Muscle of leg (tissue), 11 donors: ENCODE results near the gene MRPL48. TPM values are rescaled to one million over a fixed set of nuclear protein-coding genes. Genes with fewer than 3 reads are reported as not detected.
A peak's percentile ranks its signal among the peaks of the same experiment; 100 is the strongest.

Source experiments
- DNase-seq: peaks from one replicate; pipeline ENCODE4 v3.0.0; 2013
- H3K27ac ChIP-seq: one replicate; pipeline ENCODE4 v1.5.1; 2013; ENCODE audit warnings: mild to moderate bottlenecking, low read length, control low read depth
- H3K27me3 ChIP-seq: one replicate; pipeline ENCODE4 v1.6.1; 2013; ENCODE audit warnings: low read length; ENCODE audit not compliant: control insufficient read depth, insufficient read depth
- H3K36me3 ChIP-seq: one replicate; pipeline ENCODE4 v1.6.1; 2013; ENCODE audit warnings: low read length; ENCODE audit not compliant: control insufficient read depth, insufficient read depth
- H3K4me1 ChIP-seq: one replicate; pipeline ENCODE4 v1.6.1; 2013; ENCODE audit warnings: low read length; ENCODE audit not compliant: control insufficient read depth, insufficient read depth
- H3K4me3 ChIP-seq: one replicate; pipeline ENCODE4 v1.5.1; 2013; ENCODE audit warnings: low read length, control low read depth
- H3K9me3 ChIP-seq: replicated peaks from 2 replicates; pipeline ENCODE4 v1.6.1; 2013; ENCODE audit warnings: low read depth, low read length; ENCODE audit not compliant: control insufficient read depth
- WGBS: methylation state at CpG from one replicate; pipeline ENCODE4 v1.1.5; 2013; ENCODE audit warnings: missing lambda C conversion rate; ENCODE audit not compliant: insufficient coverage; 5-methylcytosine and 5-hydroxymethylcytosine counted together
- polyA plus RNA-seq, 8 donors: library from polyadenylated mRNA; unstranded; fragments of 120-200 nt; gene quantifications; one replicate each; pipeline versions ENCODE4 v1.2.1 to v1.2.3, GENCODE V29; 2013; ENCODE audit warnings: inconsistent platforms in 1 of 8, low replicate concordance in 1 of 8; ENCODE audit not compliant: insufficient read length in 8 of 8, insufficient read depth in 1 of 8
- total RNA-seq: library from RNA; stranded (reverse); fragments of 120-200 nt; gene quantifications from one replicate; pipeline ENCODE4 v1.2.4, GENCODE V29; 2013

The MRPL48 gene
- total and polyA plus RNA-seq, 9 donors: 31.8 to 48.8 (median 38.7) TPM

DNA sequence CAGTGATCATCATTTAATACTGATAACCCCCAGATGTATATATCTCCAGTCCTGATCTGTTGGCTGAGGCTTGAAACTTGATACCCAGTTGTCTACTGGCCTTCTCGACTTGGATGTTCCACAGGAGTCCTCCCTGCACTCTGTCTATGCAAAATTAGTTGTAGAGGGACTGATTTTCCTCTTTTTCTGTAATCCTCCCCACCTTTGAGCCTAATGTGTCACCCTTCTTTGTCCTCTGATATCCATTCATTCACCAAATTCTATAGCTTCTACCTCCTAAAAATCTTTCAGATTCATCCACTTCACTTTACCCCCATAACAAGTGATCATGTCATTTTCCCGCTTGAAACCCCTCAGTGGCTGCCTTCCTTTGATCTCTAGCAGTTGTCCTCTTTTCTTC lies 72.5 kb downstream of the MRPL48 start:
- no peak overlapping the region for H3K4me3 ChIP-seq
- H3K9me3 ChIP-seq: no peaks in the 10 kb centered on the region
- H3K27me3 ChIP-seq: no peaks in the 10 kb centered on the region
- H3K36me3 ChIP-seq: peaks cover 21% of the 10 kb centered on the region
- 93% methylated on average over 1 of the region's 2 CpGs for WGBS
- no peaks in the 10 kb centered on the region for H3K4me1 ChIP-seq
- H3K27ac ChIP-seq: no peak overlapping the region
- no peak for DNase-seq

DNA sequence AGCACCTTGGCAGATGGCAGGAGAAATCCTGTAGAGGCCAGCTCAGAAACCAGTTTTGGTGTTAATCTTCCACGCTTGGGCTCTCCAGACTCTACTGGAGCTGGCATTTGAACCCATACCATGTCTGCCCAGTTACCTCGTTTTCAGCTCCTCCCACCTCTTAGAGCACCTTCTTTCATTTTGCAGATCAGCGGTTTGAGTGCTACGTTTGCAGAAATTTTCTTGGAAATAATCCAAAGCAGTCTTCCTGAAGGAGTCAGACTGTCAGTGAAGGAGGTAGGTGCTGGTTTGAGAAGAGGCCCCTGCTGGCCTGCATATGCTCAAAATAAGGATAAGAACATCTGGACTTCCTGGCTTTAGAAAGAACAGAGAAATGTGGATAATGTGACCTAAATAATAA lies 75.3 kb downstream of the MRPL48 start:
- H3K27me3 ChIP-seq: no peaks in the 10 kb centered on the region
- no peak for DNase-seq
- 96% methylated on average over 2 of the region's 4 CpGs for WGBS
- H3K36me3 ChIP-seq: peaks cover 26% of the 10 kb centered on the region
- no peak overlapping the region for H3K27ac ChIP-seq
- peaks cover 6% of the 10 kb centered on the region for H3K4me1 ChIP-seq
- no peak overlapping the region for H3K4me3 ChIP-seq
- no peaks in the 10 kb centered on the region for H3K9me3 ChIP-seq

DNA sequence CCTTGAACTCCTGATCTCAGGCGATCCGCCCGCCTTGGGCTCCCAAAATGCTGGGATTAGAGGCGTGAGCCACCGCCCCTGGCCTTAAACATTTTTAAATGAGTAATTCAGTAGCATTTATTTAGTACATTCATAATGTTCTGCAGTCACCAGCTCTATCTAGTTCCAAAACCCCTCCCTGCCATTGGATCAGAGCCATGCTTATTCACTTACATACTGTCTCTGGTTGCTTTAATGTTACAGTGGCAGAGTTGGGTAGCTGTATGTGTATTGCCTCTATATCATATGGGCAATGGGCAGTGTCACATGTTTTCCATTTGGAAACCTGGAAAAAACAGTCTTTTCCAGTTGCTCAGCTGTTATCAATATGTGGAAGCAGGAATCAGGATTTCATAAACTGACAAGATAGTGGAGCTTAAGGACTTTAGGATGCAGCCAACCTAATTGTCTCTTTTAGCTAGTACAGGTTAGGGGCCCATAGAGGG lies 78.5 kb downstream of the MRPL48 start:
- Histone ChIP-seq H3K36me3 (peaks cover 39% of the 10 kb centered on the region), H3K27me3 (no peaks in the 10 kb centered on the region), H3K4me3 (no peak overlapping the region), H3K27ac (peak overlapping the region; percentile 74), H3K9me3 (no peaks in the 10 kb centered on the region), H3K4me1 (peaks cover 12% of the 10 kb centered on the region)
- WGBS: no CpG with 5 or more reads among the region's 5 CpGs
- DNase-seq: peak; percentile 67

DNA sequence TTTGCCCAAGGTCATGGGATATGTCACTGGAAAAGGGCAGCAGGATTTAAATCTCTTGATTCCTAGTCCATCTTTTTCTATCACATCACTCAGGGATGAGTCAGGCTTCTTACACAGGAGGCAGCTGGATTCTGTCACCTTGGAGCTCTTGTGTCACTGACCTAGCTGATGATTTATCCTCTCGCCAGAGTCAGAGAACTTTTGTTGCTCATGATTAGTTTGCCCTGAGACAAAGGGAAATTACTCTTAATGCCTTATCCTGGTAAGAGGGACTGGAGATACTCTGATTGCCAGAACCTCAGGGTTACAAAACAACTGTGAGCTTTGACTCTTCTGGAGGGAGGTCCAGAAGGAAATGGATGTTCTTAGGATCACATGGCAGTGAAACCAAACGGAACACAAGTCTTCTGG lies 78.9 kb downstream of the MRPL48 start:
- Histone ChIP-seq H3K9me3 (no peaks in the 10 kb centered on the region), H3K27ac (peak overlapping the region; percentile 74), H3K4me1 (peaks cover 12% of the 10 kb centered on the region), H3K4me3 (no peak overlapping the region), H3K27me3 (no peaks in the 10 kb centered on the region), H3K36me3 (peaks cover 41% of the 10 kb centered on the region)
- WGBS: no CpG with 5 or more reads among the region's 2 CpGs
- DNase-seq: peak; percentile 44

GRCh38 chr11:73869332-73869949 lies 81.8 kb downstream of the MRPL48 start:
- DNase-seq: no peak
- Histone ChIP-seq H3K4me3 (no peak overlapping the region), H3K27me3 (no peaks in the 10 kb centered on the region), H3K36me3 (peaks cover 40% of the 10 kb centered on the region), H3K4me1 (peaks cover 34% of the 10 kb centered on the region), H3K27ac (no peak overlapping the region), H3K9me3 (no peaks in the 10 kb centered on the region)
- WGBS: 60% methylated on average over 1 of the region's 1 CpG

- Histone ChIP-seq H3K9me3 (no peaks in the 10 kb centered on the region), H3K36me3 (peaks cover 46% of the 10 kb centered on the region), H3K4me1 (peaks cover 39% of the 10 kb centered on the region), H3K27ac (no peak overlapping the region), H3K27me3 (no peaks in the 10 kb centered on the region), H3K4me3 (no peak overlapping the region)
- no peak for DNase-seq
- WGBS: 80% methylated on average over 1 of the region's 3 CpGs
Observed at GRCh38 chr11:73870261-73870660, 82.6 kb downstream of the MRPL48 start.

- peak; percentile 87 for DNase-seq
- Histone ChIP-seq H3K4me1 (peaks cover 44% of the 10 kb centered on the region), H3K36me3 (peaks cover 43% of the 10 kb centered on the region), H3K9me3 (no peaks in the 10 kb centered on the region), H3K27me3 (no peaks in the 10 kb centered on the region), H3K27ac (peak overlapping the region; percentile 94), H3K4me3 (peak overlapping the region; percentile 24)
- WGBS: 83% methylated on average over 5 of the region's 9 CpGs
Observed at GRCh38 chr11:73872749-73873357, 85.2 kb downstream of the MRPL48 start.

GRCh38 chr11:73875380-73875779 lies 87.7 kb downstream of the MRPL48 start:
- peaks cover 45% of the 10 kb centered on the region for H3K36me3 ChIP-seq
- WGBS: no CpG with 5 or more reads among the region's 1 CpG
- H3K4me3 ChIP-seq: peak overlapping the region; percentile 87
- H3K4me1 ChIP-seq: peaks cover 38% of the 10 kb centered on the region
- peak overlapping the region; percentile 97 for H3K27ac ChIP-seq
- no peaks in the 10 kb centered on the region for H3K27me3 ChIP-seq
- DNase-seq: peak; percentile 35
- H3K9me3 ChIP-seq: no peaks in the 10 kb centered on the region

DNA sequence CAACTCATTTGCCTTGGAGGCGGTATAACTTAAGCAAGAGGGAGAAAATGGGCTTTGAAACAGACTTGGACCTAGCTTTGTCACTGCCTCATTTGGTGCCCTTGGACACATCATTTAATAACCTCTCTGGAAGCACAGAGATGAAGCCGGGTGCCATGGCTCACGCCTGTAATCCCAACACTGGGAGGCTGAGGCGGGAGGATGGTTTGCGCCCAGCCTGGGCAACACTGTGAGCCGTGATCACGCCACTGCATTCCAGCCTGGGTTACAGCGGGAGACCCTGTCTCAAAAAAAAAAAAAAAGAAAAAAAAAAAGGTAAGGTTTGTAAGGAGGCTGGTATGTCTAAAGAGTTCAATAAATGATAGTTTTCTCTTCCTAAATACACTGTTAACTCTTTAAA lies 88.2 kb downstream of the MRPL48 start:
- no peaks in the 10 kb centered on the region for H3K27me3 ChIP-seq
- H3K4me3 ChIP-seq: peak overlapping the region; percentile 87
- 33% methylated on average over 4 of the region's 8 CpGs for WGBS
- no peaks in the 10 kb centered on the region for H3K9me3 ChIP-seq
- peaks cover 40% of the 10 kb centered on the region for H3K36me3 ChIP-seq
- peak overlapping the region; percentile 97 for H3K27ac ChIP-seq
- DNase-seq: no peak
- H3K4me1 ChIP-seq: peaks cover 38% of the 10 kb centered on the region

DNA sequence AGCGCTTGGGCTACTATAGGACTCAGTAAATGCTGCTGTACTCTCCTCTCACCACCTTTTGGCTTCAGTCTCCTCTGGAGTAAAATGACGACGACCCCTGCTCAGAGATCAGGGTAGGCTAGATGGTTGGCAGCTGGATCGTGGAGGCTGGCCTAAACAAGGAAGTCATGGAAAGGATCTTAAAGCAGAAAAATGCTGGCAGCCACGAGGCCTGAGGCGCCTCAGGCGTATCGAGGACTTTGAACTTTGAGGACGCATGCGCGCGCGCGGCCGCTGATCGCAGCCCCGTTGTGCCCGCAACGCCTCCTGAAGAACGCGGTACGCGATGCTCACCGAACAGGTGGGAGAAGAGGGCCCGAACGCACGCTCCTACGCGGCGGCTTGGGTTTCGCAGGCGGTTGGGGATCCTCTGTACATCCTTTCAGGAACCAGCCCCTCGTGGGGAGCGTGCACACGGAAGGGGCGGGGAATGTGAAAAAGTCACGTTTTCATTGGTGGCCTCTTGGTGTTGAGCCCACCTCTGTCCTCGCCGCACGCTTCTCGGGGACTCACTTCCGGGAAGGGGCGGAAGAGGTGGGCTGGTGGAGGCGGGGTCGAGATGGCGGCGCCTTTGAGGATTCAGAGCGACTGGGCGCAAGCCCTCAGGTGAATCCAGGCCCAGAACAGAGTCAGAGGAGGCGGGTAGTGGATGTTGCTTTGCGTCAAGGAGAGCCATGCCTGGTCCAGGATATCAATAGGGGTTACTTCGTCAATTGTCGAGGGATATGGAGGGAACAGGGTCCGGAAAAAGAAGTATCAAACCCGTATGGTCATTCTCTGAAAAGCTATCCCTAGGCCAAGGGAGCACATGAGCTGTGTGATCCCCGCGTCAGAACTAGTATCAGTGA lies 89.0 kb downstream of the MRPL48 start, which contains the start of the genes COA4 and PAAF1:
Gene COA4 (minus strand): TSS at position 423 of the 887 bp plus-strand sequence. CDS start 3,468 bp downstream, outside the sequence.
Gene PAAF1 (plus strand): TSS at position 576 of the 887 bp plus-strand sequence. CDS start 23 bp downstream, at position 599.
- H3K4me1 ChIP-seq: peaks cover 38% of the 10 kb centered on the region
- no peaks in the 10 kb centered on the region for H3K27me3 ChIP-seq
- peak; percentile 99 for DNase-seq
- H3K9me3 ChIP-seq: no peaks in the 10 kb centered on the region
- H3K36me3 ChIP-seq: peaks cover 32% of the 10 kb centered on the region
- under 1% methylated on average over 56 of the region's 57 CpGs for WGBS
- peak within 1 kb of the TSS; percentile 87 for H3K4me3 ChIP-seq
- peak within 1 kb of the TSS; percentile 97 for H3K27ac ChIP-seq
